Measurements from ENCODE around the gene GLRX. TPM values are rescaled to one million over a fixed set of nuclear protein-coding genes. Genes with fewer than 3 reads are reported as not detected.
"Not testable (repeated sequence)": the region's sequence is repeated elsewhere in the genome, so short reads cannot be mapped to it uniquely, and the experiment has no call there.

The GLRX gene
- total RNA-seq, 2 experiments from 2014 or later, result 33.2 to 34.0 TPM

DNA sequence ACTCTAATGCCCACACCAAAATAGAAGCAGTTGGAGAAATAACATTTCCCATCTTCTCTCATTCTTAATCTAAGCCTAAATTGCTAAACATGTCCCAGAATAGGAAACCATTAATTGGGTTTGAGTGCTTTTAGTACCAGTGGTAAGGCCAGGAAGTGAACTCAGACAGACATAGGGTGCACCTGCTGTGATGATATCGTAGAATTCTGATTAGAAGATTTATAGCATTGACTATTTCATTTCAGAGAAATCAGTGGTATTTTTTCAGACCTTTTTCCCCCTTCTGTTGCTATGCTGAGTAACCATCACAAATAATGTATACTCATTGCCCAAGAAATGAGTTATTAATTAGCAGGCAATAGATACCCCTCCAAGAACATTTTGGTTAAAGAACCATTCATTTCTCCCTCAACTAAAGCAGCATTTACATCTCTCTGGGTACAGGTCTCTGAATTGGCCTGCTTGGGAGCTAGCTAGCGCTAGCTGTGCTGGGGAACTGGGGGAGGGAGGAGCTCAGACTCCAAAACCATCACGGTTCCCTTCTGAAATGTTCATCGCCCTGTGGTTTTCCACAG is 7.3 kb downstream of the GLRX start:
- POLR2A ChIA-PET, result no interaction called here
- Mint-ChIP-seq H3K9me3 (no peaks in the 10 kb centered on the region), H3K4me1 (ENCODE audit: low read depth) (peaks cover 86% of the 10 kb centered on the region), H3K36me3 (peaks cover 12% of the 10 kb centered on the region), H3K27me3 (no peaks in the 10 kb centered on the region), H3K4me3 (no peak overlapping the region), H3K27ac (peak overlapping the region; percentile 82)
- no peak for DNase-seq
- intact Hi-C loops (cut with micrococcal nuclease), result no loop called here
- CTCF ChIA-PET, result interaction anchor here (1.2 to 1.4 kb wide), 3 partner anchors 20 to 33 kb away, joined by 4 to 5 read pairs (median 4); no protein-coding TSS in a partner anchor

DNA sequence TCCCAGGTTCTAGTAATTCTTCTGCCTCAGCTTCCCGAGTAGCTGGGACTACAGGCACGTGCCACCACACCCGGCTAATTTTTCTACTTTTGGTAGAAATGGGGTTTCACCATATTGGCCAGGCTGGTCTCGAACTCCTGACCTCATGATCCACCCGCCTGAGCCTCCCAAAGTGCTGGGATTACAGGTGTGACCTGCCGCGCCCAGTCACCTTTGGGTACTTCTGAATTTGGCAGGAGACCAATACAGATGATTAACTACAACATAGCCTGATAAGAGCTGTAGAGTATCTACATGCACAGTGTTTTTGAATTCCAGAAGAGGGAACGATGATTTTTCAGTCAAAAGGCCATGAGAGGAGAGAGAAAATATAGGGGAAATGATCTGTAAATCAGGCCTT is 9.5 kb downstream of the GLRX start:
- Mint-ChIP-seq H3K4me1 (ENCODE audit: low read depth) (peaks cover 89% of the 10 kb centered on the region), H3K36me3 (peaks cover 12% of the 10 kb centered on the region)
- H3K9me3 Mint-ChIP-seq; H3K27ac Mint-ChIP-seq; H3K4me3 Mint-ChIP-seq; DNase-seq; intact Hi-C loops (cut with micrococcal nuclease); H3K27me3 Mint-ChIP-seq: not testable (repeated sequence)
- ChIA-PET POLR2A (interaction anchor here (1.5 kb wide), 1 partner anchor 9 kb away, joined by 5 read pairs; the partner anchor contains the start of gene GLRX), CTCF (interaction anchor here (1.0 to 5.5 kb wide), 3 partner anchors 8 to 31 kb away, joined by 7 to 24 read pairs (median 12); partner anchors contain the start of gene GLRX)

DNA sequence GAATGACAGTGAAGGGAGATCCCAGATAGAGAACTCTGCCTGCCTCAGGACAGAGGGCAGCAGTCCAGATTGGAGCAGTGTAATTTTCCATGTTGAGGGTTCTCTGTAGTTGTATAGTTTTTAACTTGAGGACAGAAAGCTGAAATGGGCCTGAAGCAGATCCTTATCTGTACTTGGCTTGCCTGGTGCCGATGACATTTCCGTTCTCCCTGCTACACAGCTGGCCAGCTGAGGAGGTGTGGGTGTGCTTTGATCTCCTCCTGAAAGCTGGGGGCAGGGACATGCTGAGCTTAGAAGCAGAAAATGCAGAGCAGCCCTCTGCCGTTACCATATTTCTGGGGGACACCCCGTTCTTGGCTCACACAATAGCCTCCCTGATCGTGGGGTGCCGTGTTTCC is 10.5 kb downstream of the GLRX start:
- Mint-ChIP-seq H3K4me1 (ENCODE audit: low read depth) (peaks cover 81% of the 10 kb centered on the region), H3K27me3 (no peaks in the 10 kb centered on the region), H3K4me3 (no peak overlapping the region), H3K9me3 (no peaks in the 10 kb centered on the region), H3K27ac (peak overlapping the region; percentile 4), H3K36me3 (peaks cover 12% of the 10 kb centered on the region)
- ChIA-PET CTCF (interaction anchor here (0.6 to 5.5 kb wide), 5 partner anchors 9 to 167 kb away, joined by 3 to 24 read pairs (median 7); partner anchors contain the start of gene GLRX), POLR2A (interaction anchor here (1.5 kb wide), 1 partner anchor 10 kb away, joined by 5 read pairs; the partner anchor contains the start of gene GLRX)
- intact Hi-C loops (cut with micrococcal nuclease), result no loop called here
- DNase-seq, result peak; percentile 61

DNA sequence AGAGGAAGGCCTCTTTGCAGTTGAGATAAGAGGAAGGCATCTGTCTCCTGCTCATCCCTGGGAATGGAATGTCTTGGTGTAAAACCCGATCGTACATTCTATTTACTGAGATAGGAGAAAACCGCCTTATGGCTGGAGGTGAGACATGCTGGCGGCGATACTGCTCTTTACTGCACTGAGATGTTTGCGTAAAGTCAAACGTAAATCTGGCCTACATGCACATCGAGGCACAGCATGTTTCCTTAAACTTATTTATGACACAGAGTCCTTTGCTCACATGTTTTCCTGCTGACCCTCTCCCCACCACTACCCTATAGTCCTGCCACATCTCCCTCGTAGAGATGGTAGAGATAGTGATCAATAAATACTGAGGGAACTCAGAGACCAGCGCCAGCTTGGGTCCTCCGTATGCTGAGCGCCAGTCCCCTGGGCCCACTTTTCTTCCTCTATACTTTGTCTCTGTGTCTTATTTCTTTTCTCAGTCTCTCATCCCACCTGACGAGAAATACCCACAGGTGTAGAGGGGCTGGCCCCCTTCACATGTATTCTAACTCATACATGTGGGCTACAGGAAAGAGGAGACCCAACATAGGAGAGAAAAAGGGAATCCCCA is 11.0 kb downstream of the GLRX start:
- H3K4me3 Mint-ChIP-seq; DNase-seq; intact Hi-C loops (cut with micrococcal nuclease); H3K9me3 Mint-ChIP-seq; H3K27me3 Mint-ChIP-seq: not testable (repeated sequence)
- Mint-ChIP-seq H3K4me1 (ENCODE audit: low read depth) (peaks cover 76% of the 10 kb centered on the region), H3K36me3 (peaks cover 12% of the 10 kb centered on the region), H3K27ac (peak overlapping the region; percentile 4)
- POLR2A ChIA-PET, result interaction anchor here (1.5 kb wide), 2 partner anchors 11 to 23 kb away, joined by 4 to 5 read pairs; partner anchors contain the start of gene GLRX
- CTCF ChIA-PET, result interaction anchor here (0.6 to 5.5 kb wide), 5 partner anchors 10 to 167 kb away, joined by 3 to 66 read pairs (median 12); partner anchors contain the start of gene GLRX

DNA sequence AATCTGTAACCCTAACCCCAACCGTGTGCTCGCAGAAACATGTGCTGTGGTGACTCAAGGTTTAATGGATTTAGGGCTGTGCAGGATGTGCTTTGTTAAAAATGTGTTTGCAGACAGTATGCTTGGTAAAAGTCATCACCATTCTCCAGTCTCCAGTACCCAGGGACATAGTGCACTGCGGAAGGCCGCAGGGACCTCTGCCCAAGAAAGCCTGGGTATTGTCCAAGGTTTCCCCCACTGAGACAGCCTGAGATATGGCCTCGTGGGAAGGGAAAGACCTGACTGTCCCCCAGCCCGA is 11.5 kb downstream of the GLRX start:
- H3K27ac Mint-ChIP-seq, result peak overlapping the region; percentile 65
- DNase-seq; intact Hi-C loops (cut with micrococcal nuclease); H3K9me3 Mint-ChIP-seq; H3K4me3 Mint-ChIP-seq; H3K27me3 Mint-ChIP-seq: not testable (repeated sequence)
- ChIA-PET CTCF (interaction anchor here (1.3 to 5.5 kb wide), 4 partner anchors 7 to 30 kb away, joined by 4 to 66 read pairs (median 17); partner anchors contain the start of gene GLRX), POLR2A (interaction anchor here (1.5 to 5.0 kb wide), 2 partner anchors 10 to 23 kb away, joined by 4 to 45 read pairs; partner anchors contain the start of gene GLRX)
- H3K4me1 Mint-ChIP-seq (ENCODE audit: low read depth), result peaks cover 71% of the 10 kb centered on the region
- H3K36me3 Mint-ChIP-seq, result peaks cover 12% of the 10 kb centered on the region

DNA sequence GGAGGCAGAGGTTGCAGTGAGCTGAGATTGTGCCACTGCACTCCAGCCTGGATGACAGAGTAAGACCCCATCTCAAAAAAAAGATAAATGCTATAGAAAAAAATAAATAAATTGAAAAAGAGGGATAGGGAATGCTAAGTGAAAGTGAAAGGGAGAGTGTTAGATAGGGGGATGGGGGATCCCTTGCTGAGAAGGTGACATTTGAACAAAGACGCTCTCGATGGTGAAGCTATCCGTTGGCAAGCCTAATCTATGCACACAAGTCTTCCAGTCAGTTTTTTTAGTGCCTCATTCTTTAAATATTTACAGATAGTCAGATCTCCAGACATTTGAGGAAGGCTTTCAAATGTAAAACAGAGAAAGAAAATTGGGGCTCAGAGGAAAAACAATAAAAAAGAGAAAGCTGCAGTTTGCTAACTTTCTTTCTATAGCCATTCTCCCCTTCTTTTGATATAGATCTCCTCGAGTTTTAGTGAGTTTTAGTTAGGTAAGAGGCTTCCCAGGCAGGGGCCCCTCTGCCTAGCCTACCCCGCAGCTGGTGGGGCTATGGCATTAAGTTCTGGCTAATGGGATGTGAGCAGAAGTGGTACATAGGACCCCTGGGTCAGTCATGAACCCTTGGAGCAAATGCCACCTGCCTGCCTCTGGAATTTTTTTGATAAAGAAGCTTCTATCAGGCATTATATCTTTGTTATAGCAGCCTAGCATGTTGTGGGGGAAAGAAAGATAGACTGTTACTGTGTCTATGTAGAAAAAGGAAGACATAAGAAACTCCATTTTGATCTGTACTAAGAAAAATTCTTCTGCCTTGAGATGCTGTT is 12.0 kb downstream of the GLRX start:
- no peak overlapping the region for H3K4me3 Mint-ChIP-seq
- intact Hi-C loops (cut with micrococcal nuclease), result no loop called here
- DNase-seq, result no peak
- H3K4me1 Mint-ChIP-seq (ENCODE audit: low read depth), result peaks cover 65% of the 10 kb centered on the region
- H3K27me3 Mint-ChIP-seq, result no peaks in the 10 kb centered on the region
- peak overlapping the region; percentile 65 for H3K27ac Mint-ChIP-seq
- POLR2A ChIA-PET, result interaction anchor here (1.5 to 5.0 kb wide), 2 partner anchors 11 to 24 kb away, joined by 4 to 45 read pairs; partner anchors contain the start of gene GLRX
- CTCF ChIA-PET, result interaction anchor here (0.7 to 5.5 kb wide), 5 partner anchors 8 to 51 kb away, joined by 4 to 66 read pairs (median 10); partner anchors contain the start of gene GLRX
- peaks cover 8% of the 10 kb centered on the region for H3K36me3 Mint-ChIP-seq
- no peaks in the 10 kb centered on the region for H3K9me3 Mint-ChIP-seq

DNA sequence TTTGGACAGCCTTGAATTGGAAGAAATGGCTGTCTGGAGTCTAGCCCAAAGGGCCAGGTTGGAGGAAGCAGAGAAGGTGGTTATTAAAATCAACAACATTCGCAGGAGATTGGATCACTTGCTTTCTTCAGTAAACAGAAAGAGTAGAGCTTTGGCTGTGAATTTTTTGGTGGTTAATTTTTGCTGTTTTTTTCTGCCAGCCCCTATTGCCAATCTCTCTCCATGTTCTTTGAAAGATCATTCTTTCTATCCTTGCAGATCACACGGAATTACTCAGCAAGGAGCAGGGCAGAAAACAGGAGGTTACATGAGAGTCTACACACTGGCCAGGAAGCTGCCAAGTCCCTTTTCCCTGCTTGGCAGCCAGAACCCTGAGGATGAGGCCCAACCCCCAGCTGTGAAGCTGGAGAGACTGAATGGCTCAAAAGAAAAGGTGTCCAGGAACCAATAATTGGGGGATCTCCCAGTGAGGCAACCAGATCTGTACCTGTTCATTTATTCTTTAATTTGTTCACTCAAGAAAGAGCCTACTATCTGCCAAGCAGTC is 13.0 kb downstream of the GLRX start:
- peak overlapping the region; percentile 65 for H3K27ac Mint-ChIP-seq
- peaks cover 57% of the 10 kb centered on the region for H3K4me1 Mint-ChIP-seq (ENCODE audit: low read depth)
- no peaks in the 10 kb centered on the region for H3K9me3 Mint-ChIP-seq
- ChIA-PET POLR2A (interaction anchor here (1.8 to 5.0 kb wide), 2 partner anchors 12 to 34 kb away, joined by 4 to 45 read pairs; partner anchors contain the start of gene GLRX), CTCF (interaction anchor here (0.7 to 5.5 kb wide), 5 partner anchors 9 to 52 kb away, joined by 3 to 66 read pairs (median 10); partner anchors contain the start of gene GLRX)
- intact Hi-C loops (cut with micrococcal nuclease), result loop anchor here (1.0 to 2.0 kb wide), 3 partner anchors 13 to 29 kb away; partner anchors contain the start of gene GLRX
- no peaks in the 10 kb centered on the region for H3K27me3 Mint-ChIP-seq
- H3K4me3 Mint-ChIP-seq, result peak overlapping the region; percentile 6
- H3K36me3 Mint-ChIP-seq, result peaks cover 6% of the 10 kb centered on the region
- DNase-seq, result no peak

DNA sequence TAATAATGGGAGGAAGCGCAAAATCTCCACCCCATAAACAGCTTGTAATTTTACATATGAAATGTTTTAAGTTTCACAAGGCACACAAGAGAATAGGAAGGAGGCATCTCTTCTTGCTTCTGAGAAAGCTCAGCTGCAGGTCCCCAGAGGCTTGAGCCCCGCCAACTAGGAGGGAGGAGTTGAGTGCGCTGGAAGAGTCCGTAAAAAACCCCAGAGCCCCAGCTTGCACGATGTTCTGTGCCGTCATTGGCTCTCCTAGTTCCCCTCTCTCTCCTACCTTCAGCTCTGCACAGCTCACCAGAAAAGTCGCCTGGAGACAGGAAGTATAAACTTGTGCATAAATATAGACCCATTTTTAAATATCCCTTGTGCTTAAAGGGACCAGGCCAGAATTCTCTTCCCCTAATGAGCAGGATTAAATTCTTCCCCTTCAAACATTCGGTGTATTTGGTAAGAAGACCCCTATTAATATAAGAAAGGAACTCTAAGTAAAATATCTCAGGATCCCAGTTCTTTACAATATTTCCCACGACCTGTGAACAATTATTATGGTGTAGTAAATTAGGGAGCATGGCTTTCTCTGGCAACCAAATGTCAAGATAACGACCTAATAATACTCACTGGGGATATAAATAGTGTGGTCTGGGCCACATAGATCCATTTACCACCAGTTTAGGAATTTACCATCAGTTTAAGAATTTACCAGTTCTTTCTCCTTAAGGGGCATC is 13.7 kb downstream of the GLRX start:
- Mint-ChIP-seq H3K4me1 (ENCODE audit: low read depth) (peaks cover 54% of the 10 kb centered on the region), H3K9me3 (no peaks in the 10 kb centered on the region), H3K27ac (peak overlapping the region; percentile 65), H3K4me3 (peak overlapping the region; percentile 6), H3K36me3 (peaks cover 4% of the 10 kb centered on the region), H3K27me3 (no peaks in the 10 kb centered on the region)
- DNase-seq, result peak; percentile 86
- ChIA-PET POLR2A (interaction anchor here (1.8 to 5.0 kb wide), 2 partner anchors 12 to 34 kb away, joined by 4 to 45 read pairs; partner anchors contain the start of gene GLRX), CTCF (interaction anchor here (0.9 to 5.5 kb wide), 11 partner anchors 8 to 39 kb away, joined by 3 to 66 read pairs (median 4); partner anchors contain the start of gene GLRX)
- intact Hi-C loops (cut with micrococcal nuclease), result loop anchor here (1.0 to 2.0 kb wide), 5 partner anchors 13 to 34 kb away; partner anchors contain the start of gene GLRX

DNA sequence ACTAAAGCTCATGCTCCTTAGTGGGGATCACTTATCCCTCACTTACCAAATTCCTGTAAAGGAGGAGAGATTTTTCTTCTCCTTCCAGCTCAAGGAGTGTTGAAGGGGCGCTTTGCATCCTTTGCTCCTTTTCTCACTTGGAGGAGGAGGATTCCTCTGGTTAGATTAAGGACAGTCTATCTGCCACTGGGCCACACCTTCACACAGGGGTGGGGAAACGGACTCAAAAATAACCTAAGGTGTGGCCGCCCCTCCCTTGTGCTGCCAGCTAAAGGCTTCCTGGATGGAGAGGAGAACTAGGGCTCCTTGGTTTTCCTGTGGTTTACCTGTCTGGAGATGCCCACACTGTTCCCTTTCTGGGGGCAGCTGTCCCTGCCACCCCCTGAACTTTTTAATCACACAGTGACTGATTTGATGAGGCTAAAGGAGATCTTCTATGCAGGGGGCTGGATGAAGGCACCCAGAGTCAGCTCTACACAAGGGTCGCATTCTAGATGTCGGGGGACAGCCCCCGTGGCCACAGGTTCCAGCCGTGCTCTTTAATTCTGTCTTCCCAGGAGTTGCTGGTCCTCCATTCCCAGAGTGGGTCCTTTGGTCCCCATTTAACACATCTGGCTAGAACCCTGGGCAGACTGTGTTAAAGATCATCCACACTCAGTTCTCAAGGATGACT is 14.4 kb downstream of the GLRX start:
- ChIA-PET CTCF (interaction anchor here (0.7 to 5.5 kb wide), 14 partner anchors 9 to 144 kb away, joined by 3 to 66 read pairs (median 4); partner anchors contain the start of gene GLRX), POLR2A (interaction anchor here (0.8 to 5.0 kb wide), 3 partner anchors 13 to 35 kb away, joined by 3 to 45 read pairs (median 4); partner anchors contain the start of gene GLRX)
- intact Hi-C loops (cut with micrococcal nuclease), result loop anchor here (1.0 to 2.0 kb wide), 4 partner anchors 19 to 35 kb away; no protein-coding TSS in a partner anchor
- Mint-ChIP-seq H3K9me3 (no peaks in the 10 kb centered on the region), H3K36me3 (peaks cover under 1% of the 10 kb centered on the region), H3K4me3 (peak overlapping the region; percentile 6), H3K27me3 (no peaks in the 10 kb centered on the region), H3K4me1 (ENCODE audit: low read depth) (peaks cover 50% of the 10 kb centered on the region), H3K27ac (peak overlapping the region; percentile 65)
- DNase-seq, result no peak

DNA sequence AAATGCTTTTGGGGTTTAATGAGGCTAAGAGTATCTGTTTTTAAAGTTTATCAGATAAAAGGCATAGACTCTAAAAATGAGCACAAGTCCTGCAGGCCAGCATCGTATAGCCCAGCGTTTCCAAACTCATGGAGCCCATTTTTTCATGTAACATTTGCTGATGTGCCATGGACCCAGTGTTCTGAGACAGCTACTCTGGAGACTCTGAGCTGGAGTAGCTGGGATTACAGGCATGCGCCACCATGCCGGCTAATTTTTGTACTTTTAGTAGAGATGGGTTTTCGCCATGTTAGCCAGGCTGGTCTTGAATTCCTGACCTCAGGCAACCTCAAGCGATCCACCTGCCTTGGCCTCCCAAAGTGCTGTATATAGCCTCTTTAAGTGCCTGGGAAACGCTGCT is 15.8 kb downstream of the GLRX start:
- DNase-seq, result no peak
- no peaks in the 10 kb centered on the region for H3K36me3 Mint-ChIP-seq
- ChIA-PET CTCF (interaction anchor here (0.9 to 5.4 kb wide), 2 partner anchors 18 to 25 kb away, joined by 3 to 66 read pairs; no protein-coding TSS in a partner anchor), POLR2A (interaction anchor here (5.0 kb wide), 1 partner anchor 15 kb away, joined by 45 read pairs; the partner anchor contains the start of gene GLRX)
- intact Hi-C loops (cut with micrococcal nuclease), result no loop called here
- H3K4me1 Mint-ChIP-seq (ENCODE audit: low read depth), result peaks cover 37% of the 10 kb centered on the region
- H3K4me3 Mint-ChIP-seq, result no peak overlapping the region
- H3K27me3 Mint-ChIP-seq, result no peaks in the 10 kb centered on the region
- H3K27ac Mint-ChIP-seq, result no peak overlapping the region
- H3K9me3 Mint-ChIP-seq, result no peaks in the 10 kb centered on the region
